Liver (tissue), 9 donors: ENCODE data around the gene HTR1B. TPM values are rescaled to one million over a fixed set of nuclear protein-coding genes. Genes with fewer than 3 reads are reported as not detected.

Source experiments
- DNase-seq: peaks from one replicate; pipeline ENCODE4 v3.0.0-alpha.2; 2017; ENCODE audit warnings: low spot score
- H3K27ac ChIP-seq, 2 donors: one replicate each; pipeline ENCODE4 v1.7.0; 2013; ENCODE audit warnings: inconsistent platforms in 2 of 2, low read length in 2 of 2, control low read depth in 1 of 2, low read depth in 1 of 2, mild to moderate bottlenecking in 1 of 2
- H3K27me3 ChIP-seq, 4 donors: one replicate each; pipeline versions ENCODE4 v1.6.1 to v1.7.0; 2013; ENCODE audit warnings: low read length in 3 of 4, inconsistent platforms in 1 of 4, mild to moderate bottlenecking in 1 of 4, moderate library complexity in 1 of 4; ENCODE audit not compliant: control insufficient read depth in 4 of 4, insufficient read depth in 4 of 4
- H3K36me3 ChIP-seq, 4 donors: one replicate each; pipeline versions ENCODE4 v1.6.1 to v1.7.0; 2013; ENCODE audit warnings: low read length in 3 of 4, mild to moderate bottlenecking in 3 of 4, low read depth in 1 of 4, moderate library complexity in 1 of 4; ENCODE audit not compliant: control insufficient read depth in 4 of 4, insufficient read depth in 3 of 4
- H3K4me1 ChIP-seq, 4 donors: one replicate each; pipeline versions ENCODE4 v1.6.1 to v1.7.0; 2013; ENCODE audit warnings: low read length in 3 of 4, mild to moderate bottlenecking in 3 of 4, moderate library complexity in 1 of 4; ENCODE audit not compliant: control insufficient read depth in 4 of 4, insufficient read depth in 4 of 4
- H3K4me3 ChIP-seq, 3 donors: one replicate each; pipeline versions ENCODE4 v1.6.1 to v1.7.0; 2013; ENCODE audit warnings: low read length in 3 of 3, control low read depth in 1 of 3, low read depth in 1 of 3, mild to moderate bottlenecking in 1 of 3
- H3K9ac ChIP-seq, 2 donors: one replicate each; pipeline ENCODE4 v1.7.0; 2013; ENCODE audit warnings: low read length in 2 of 2, mild to moderate bottlenecking in 2 of 2, moderate library complexity in 2 of 2, control low read depth in 1 of 2, low read depth in 1 of 2
- H3K9me3 ChIP-seq, 4 donors: one replicate each; pipeline versions ENCODE4 v1.6.1 to v1.7.0; 2013; ENCODE audit warnings: low read length in 3 of 4; ENCODE audit not compliant: control insufficient read depth in 4 of 4
- EGR1 ChIP-seq, 2 donors: IDR thresholded peaks; 2 replicates each; pipeline ENCODE4 v1.6.1; 2016 to 2018; ENCODE audit warnings: antibody characterized with exemption in 2 of 2, low read depth in 2 of 2
- FOXA1 ChIP-seq: IDR thresholded peaks from 2 replicates; pipeline ENCODE4 v1.6.1; 2016; ENCODE audit warnings: antibody characterized with exemption
- FOXA2 ChIP-seq: IDR thresholded peaks from 2 replicates; pipeline ENCODE4 v1.6.1; 2016; ENCODE audit warnings: antibody characterized with exemption
- GABPA ChIP-seq, 2 donors: IDR thresholded peaks in 1 of 2; conservative IDR thresholded peaks in 1 of 2; 2 replicates each; pipeline ENCODE4 v1.6.1; 2016; ENCODE audit warnings: antibody characterized with exemption in 2 of 2, mild to moderate bottlenecking in 1 of 2, moderate library complexity in 1 of 2
- HNF4A ChIP-seq, 2 donors: conservative IDR thresholded peaks; 2 replicates each; pipeline ENCODE4 v1.6.1; 2016; ENCODE audit warnings: antibody characterized with exemption in 2 of 2, mild to moderate bottlenecking in 2 of 2
- HNF4G ChIP-seq: IDR thresholded peaks from 2 replicates; pipeline ENCODE4 v1.6.1; 2016; ENCODE audit warnings: antibody characterized with exemption
- JUND ChIP-seq, 2 donors: IDR thresholded peaks; 2 replicates each; pipeline ENCODE4 v1.6.1; 2016; ENCODE audit warnings: antibody characterized with exemption in 2 of 2
- NR2F2 ChIP-seq: IDR thresholded peaks from 2 replicates; pipeline ENCODE4 v1.6.1; 2016; ENCODE audit warnings: antibody characterized with exemption
- RAD21 ChIP-seq, 2 donors: IDR thresholded peaks; 2 replicates each; pipeline ENCODE4 v1.6.1; 2016; ENCODE audit warnings: antibody characterized with exemption in 2 of 2, mild to moderate bottlenecking in 2 of 2
- SP1 ChIP-seq: IDR thresholded peaks from 2 replicates; pipeline ENCODE4 v1.6.1; 2018; ENCODE audit warnings: antibody characterized with exemption, mild to moderate bottlenecking
- TAF1 ChIP-seq: conservative IDR thresholded peaks from 2 replicates; pipeline ENCODE4 v1.6.1; 2016; ENCODE audit warnings: antibody characterized with exemption, mild to moderate bottlenecking
- YY1 ChIP-seq: IDR thresholded peaks from 2 replicates; pipeline ENCODE4 v1.6.1; 2016; ENCODE audit warnings: antibody characterized with exemption, mild to moderate bottlenecking
- WGBS: extraction: QIAGEN DNeasy Blood & Tissue Kit; methylation state at CpG from one replicate; pipeline ENCODE4 v1.1.7; 2013; 5-methylcytosine and 5-hydroxymethylcytosine counted together
- polyA plus RNA-seq, 2 donors: library from polyadenylated mRNA; stranded (reverse) in 1 of 2; unstranded in 1 of 2; fragments of 200-250 nt in 1 of 2; fragments of >200 nt in 1 of 2; fragmentation: Nextera tagmentation in 1 of 2; extraction: Ambion mirVana in 1 of 2; gene quantifications; one replicate each; pipeline versions ENCODE4 v1.2.1 to v1.2.3, GENCODE V29; 2013 to 2015
- total RNA-seq, 2 donors: library from RNA; depleted of rRNA; stranded (reverse); fragments of >200 nt; gene quantifications; one replicate each; pipeline ENCODE4 v1.2.3, GENCODE V29; 2014
- TF ChIP-seq, protein P1 (sequence below): fragments of 150-350 bp; IDR thresholded peaks from 2 replicates; pipeline ENCODE4 v1.5.1; 2017; ENCODE audit warnings: improper control_type of control experiment, low read depth, low read length; ENCODE audit not compliant: missing input control
- TF ChIP-seq, protein P2 (sequence below): IDR thresholded peaks from 2 replicates; pipeline ENCODE4 v1.6.1; 2016; ENCODE audit warnings: antibody characterized with exemption
- TF ChIP-seq, protein P3 (sequence below): IDR thresholded peaks from 2 replicates; pipeline ENCODE4 v1.6.1; 2016; ENCODE audit warnings: antibody characterized with exemption
- TF ChIP-seq, protein P4 (sequence below): IDR thresholded peaks from 2 replicates; pipeline ENCODE4 v1.6.1; 2016; ENCODE audit warnings: antibody characterized with exemption
- TF ChIP-seq, protein P5 (sequence below): IDR thresholded peaks from 2 replicates; pipeline ENCODE4 v1.6.1; 2016; ENCODE audit warnings: antibody characterized with exemption, mild to moderate bottlenecking
- donor health status: healthy.
- donor health status: healthy.
- donor health status: healthy.
- donor health status: healthy.
- donor health status: healthy.

HTR1B gene
- total and polyA plus RNA-seq, 4 donors: 0.08 TPM; not detected in 3

DNA sequence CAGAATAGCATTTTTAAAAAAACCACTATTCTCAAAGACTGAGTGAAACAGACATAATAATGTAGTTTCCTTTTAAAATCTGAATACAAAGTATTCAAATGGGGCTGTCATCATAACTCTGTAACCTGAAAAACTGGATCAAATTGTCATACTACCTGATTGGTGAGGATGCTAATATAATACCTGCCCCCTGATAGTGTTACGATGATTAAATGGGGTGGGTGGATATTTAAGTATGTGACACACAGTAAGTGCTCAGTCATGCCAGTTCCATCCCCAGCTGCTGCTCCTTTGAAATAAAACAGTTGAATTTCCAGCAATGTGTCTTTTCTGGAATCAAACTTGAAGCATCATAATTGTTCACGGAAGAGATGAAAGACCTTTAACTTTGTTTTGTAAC, 8.9 kb downstream of the HTR1B start:
- Histone ChIP-seq H3K4me3 (no peak overlapping the region), H3K4me1 (no peaks in the 10 kb centered on the region), H3K9me3 (no peaks in the 10 kb centered on the region), H3K36me3 (no peaks in the 10 kb centered on the region), H3K9ac (no peak overlapping the region), H3K27ac (no peak overlapping the region), H3K27me3 (peaks cover 0 to 6% (median 2%) of the 10 kb centered on the region in 4 donors)
- TF ChIP-seq, protein P1, sequence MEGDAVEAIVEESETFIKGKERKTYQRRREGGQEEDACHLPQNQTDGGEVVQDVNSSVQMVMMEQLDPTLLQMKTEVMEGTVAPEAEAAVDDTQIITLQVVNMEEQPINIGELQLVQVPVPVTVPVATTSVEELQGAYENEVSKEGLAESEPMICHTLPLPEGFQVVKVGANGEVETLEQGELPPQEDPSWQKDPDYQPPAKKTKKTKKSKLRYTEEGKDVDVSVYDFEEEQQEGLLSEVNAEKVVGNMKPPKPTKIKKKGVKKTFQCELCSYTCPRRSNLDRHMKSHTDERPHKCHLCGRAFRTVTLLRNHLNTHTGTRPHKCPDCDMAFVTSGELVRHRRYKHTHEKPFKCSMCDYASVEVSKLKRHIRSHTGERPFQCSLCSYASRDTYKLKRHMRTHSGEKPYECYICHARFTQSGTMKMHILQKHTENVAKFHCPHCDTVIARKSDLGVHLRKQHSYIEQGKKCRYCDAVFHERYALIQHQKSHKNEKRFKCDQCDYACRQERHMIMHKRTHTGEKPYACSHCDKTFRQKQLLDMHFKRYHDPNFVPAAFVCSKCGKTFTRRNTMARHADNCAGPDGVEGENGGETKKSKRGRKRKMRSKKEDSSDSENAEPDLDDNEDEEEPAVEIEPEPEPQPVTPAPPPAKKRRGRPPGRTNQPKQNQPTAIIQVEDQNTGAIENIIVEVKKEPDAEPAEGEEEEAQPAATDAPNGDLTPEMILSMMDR: no peak
- TF ChIP-seq RAD21 (IDR thresholded peaks at IDR 0.05) (no peak), HNF4A (conservative IDR thresholded peaks at IDR 0.05) (no peak), NR2F2 (no peak), GABPA (IDR thresholded peaks at IDR 0.05 in 1 of 2, conservative IDR thresholded peaks at IDR 0.05 in 1 of 2) (no peak), HNF4G (no peak), TAF1 (no peak), FOXA1 (no peak), YY1 (no peak), SP1 (no peak), JUND (IDR thresholded peaks at IDR 0.05) (no peak), FOXA2 (no peak), EGR1 (IDR thresholded peaks at IDR 0.05; ENCODE audit: low read depth in 2 of 2) (no peak)
- TF ChIP-seq, protein P2, sequence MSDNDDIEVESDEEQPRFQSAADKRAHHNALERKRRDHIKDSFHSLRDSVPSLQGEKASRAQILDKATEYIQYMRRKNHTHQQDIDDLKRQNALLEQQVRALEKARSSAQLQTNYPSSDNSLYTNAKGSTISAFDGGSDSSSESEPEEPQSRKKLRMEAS: no peak
- TF ChIP-seq, protein P3, sequence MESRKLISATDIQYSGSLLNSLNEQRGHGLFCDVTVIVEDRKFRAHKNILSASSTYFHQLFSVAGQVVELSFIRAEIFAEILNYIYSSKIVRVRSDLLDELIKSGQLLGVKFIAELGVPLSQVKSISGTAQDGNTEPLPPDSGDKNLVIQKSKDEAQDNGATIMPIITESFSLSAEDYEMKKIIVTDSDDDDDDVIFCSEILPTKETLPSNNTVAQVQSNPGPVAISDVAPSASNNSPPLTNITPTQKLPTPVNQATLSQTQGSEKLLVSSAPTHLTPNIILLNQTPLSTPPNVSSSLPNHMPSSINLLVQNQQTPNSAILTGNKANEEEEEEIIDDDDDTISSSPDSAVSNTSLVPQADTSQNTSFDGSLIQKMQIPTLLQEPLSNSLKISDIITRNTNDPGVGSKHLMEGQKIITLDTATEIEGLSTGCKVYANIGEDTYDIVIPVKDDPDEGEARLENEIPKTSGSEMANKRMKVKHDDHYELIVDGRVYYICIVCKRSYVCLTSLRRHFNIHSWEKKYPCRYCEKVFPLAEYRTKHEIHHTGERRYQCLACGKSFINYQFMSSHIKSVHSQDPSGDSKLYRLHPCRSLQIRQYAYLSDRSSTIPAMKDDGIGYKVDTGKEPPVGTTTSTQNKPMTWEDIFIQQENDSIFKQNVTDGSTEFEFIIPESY: no peak
- DNase-seq: no peak
- 87% methylated on average over 2 of the region's 2 CpGs for WGBS

DNA sequence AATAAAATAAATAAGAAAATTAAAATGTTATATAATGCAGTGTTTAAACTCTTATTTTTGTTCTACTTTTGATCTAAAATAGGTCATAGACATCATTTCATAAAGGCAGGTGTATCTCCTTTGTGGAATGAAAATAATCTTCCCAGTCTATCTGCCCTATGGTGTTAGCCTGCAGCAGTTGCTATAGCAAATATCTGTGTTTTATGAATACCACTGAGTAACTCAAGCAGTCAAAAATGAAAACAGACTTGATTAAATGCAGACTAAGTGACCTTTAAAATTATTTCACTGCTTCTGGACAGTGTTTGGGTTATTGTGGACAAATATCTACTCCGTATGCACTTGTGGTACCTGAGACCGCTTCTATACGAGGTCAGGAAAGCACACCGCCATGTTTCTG, 11.8 kb downstream of the HTR1B start:
- no peaks in the 10 kb centered on the region for H3K36me3 ChIP-seq
- no peak overlapping the region for H3K27ac ChIP-seq
- H3K27me3 ChIP-seq: no peaks in the 10 kb centered on the region
- H3K4me1 ChIP-seq: no peaks in the 10 kb centered on the region
- no peaks in the 10 kb centered on the region for H3K9me3 ChIP-seq
- H3K9ac ChIP-seq: no peak overlapping the region
- TF ChIP-seq TAF1 (no peak), GABPA (IDR thresholded peaks at IDR 0.05 in 1 of 2, conservative IDR thresholded peaks at IDR 0.05 in 1 of 2) (no peak), HNF4G (no peak), NR2F2 (no peak), RAD21 (IDR thresholded peaks at IDR 0.05) (no peak), SP1 (no peak), EGR1 (IDR thresholded peaks at IDR 0.05; ENCODE audit: low read depth in 2 of 2) (no peak), FOXA2 (no peak), YY1 (no peak), JUND (IDR thresholded peaks at IDR 0.05) (no peak), FOXA1 (no peak)
- TF ChIP-seq, protein P1: no peak
- TF ChIP-seq, protein P4, sequence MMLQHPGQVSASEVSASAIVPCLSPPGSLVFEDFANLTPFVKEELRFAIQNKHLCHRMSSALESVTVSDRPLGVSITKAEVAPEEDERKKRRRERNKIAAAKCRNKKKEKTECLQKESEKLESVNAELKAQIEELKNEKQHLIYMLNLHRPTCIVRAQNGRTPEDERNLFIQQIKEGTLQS: no peak
- TF ChIP-seq, protein P5, sequence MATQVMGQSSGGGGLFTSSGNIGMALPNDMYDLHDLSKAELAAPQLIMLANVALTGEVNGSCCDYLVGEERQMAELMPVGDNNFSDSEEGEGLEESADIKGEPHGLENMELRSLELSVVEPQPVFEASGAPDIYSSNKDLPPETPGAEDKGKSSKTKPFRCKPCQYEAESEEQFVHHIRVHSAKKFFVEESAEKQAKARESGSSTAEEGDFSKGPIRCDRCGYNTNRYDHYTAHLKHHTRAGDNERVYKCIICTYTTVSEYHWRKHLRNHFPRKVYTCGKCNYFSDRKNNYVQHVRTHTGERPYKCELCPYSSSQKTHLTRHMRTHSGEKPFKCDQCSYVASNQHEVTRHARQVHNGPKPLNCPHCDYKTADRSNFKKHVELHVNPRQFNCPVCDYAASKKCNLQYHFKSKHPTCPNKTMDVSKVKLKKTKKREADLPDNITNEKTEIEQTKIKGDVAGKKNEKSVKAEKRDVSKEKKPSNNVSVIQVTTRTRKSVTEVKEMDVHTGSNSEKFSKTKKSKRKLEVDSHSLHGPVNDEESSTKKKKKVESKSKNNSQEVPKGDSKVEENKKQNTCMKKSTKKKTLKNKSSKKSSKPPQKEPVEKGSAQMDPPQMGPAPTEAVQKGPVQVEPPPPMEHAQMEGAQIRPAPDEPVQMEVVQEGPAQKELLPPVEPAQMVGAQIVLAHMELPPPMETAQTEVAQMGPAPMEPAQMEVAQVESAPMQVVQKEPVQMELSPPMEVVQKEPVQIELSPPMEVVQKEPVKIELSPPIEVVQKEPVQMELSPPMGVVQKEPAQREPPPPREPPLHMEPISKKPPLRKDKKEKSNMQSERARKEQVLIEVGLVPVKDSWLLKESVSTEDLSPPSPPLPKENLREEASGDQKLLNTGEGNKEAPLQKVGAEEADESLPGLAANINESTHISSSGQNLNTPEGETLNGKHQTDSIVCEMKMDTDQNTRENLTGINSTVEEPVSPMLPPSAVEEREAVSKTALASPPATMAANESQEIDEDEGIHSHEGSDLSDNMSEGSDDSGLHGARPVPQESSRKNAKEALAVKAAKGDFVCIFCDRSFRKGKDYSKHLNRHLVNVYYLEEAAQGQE: no peak
- 94% methylated on average over 4 of the region's 4 CpGs for WGBS
- H3K4me3 ChIP-seq: no peak overlapping the region
- DNase-seq: no peak
